ENCODE measurements around the gene TMEM86A.
A peak's percentile ranks its signal among the peaks of the same experiment; 100 is the strongest.

Gene TMEM86A

GRCh38 chr11:18700872-18701271, 2.3 kb downstream of the TMEM86A start:
- no peak for DNase-seq

- no peak for DNase-seq
These were observed 3.1 kb downstream of the TMEM86A start for GRCh38 chr11:18701614-18702216.

DNA sequence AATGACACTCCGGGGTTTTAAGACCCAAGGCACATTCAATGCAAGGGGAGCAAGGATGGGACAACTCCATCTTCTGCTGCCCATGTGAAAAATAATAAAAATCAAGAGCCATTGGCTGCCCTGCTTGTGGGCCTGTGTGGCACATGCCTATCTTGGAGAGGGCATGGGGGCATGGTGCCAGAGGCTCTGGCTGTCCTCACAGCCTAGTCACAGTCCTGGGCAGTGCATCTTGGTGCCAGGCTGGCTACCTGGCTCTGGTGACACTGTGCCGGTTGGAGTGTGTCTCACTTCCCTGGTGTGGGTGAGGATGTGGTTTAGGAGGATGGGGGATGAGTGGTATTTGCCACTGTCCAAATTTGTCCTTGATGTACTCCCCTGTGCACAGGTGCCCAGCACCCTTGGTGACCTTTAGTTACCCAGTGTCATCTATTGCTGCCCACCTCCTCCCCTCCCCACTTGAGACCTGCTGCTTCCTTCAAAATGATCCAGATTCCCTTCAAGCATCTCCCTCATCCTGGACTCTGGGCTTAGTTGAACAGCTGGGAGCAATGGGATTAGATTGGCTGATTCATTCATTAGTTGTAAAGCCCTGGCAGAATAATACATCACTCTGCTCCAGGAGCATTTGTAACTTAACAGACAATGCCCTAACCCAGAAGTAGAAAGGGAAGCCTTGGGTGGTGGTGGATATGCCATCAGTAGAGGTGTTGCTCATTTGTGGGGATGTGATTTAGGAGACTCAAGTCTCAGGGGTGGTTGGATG, 4.6 kb downstream of the TMEM86A start:
- DNase-seq: no peak

DNA sequence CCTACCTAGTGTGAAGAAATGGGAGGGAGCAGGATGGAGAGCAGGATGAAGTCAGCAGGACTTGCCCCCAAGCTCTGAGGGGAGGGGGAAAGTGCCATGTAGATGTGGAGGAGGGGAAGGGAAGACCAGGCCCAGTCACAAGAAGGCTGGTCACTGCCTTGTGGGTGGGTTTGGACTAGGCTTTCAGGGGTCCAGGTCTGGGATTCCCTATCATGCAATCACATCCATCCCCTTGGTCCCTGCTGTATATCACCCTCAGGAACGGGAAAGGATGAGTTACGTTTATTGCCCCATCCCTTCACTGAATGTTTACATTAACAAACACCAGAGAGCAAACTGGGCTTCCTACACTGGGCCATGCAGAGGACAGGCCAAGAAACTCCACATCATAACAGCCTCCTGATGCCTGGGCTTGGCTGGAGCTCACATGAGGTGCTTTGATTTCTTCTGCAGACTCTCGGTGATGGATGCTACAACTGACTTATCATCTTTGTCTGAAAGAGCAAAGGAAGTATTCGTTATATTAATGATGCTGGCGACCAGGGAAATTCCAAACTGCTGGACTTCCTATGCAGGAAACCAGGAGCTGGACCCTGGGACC, 5.6 kb downstream of the TMEM86A start:
- no peak for DNase-seq

- DNase-seq: no peak
These were observed 6.1 kb downstream of the TMEM86A start for GRCh38 chr11:18704698-18705097.

DNA sequence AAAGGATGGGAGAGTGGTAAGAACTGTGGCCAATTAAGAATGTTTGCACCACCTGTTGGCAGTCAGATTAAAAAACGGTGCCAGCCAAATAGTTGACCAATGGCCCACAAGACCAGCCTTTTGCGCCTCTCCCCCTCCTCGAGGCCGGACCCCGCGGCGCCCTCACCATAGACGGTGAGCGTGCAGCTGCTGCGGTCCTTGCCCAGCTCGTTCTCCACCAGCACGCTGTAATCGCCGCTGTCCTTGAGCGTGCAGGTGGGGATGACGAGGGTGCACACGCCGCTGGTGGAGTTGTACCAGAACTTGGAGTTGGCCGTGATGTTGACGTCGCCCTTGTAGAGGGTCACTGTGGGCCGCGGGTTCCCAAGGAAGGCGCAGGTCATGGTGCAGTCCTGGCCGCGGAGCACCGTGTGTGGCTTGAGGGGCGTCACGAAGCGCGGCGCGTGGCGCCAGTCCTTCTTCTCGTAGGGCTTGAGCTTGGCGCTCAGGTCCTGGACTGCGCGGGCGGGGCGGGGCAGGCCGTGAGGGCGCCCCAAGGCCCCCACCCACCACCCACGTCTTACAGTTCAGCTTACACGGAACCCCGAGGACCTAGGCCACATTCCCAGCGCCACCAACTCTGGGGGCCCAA, 7.2 kb downstream of the TMEM86A start:
- DNase-seq: no peak

GRCh38 chr11:18706330-18707243, 8.0 kb downstream of the TMEM86A start:
- no peak for DNase-seq

GRCh38 chr11:18707811-18708340, 9.3 kb downstream of the TMEM86A start:
- no peak for DNase-seq

- no peak for DNase-seq
These were observed 10.8 kb downstream of the TMEM86A start for GRCh38 chr11:18709414-18709813.

- no peak for DNase-seq
These were observed 12.0 kb downstream of the TMEM86A start for GRCh38 chr11:18710545-18710944.

DNA sequence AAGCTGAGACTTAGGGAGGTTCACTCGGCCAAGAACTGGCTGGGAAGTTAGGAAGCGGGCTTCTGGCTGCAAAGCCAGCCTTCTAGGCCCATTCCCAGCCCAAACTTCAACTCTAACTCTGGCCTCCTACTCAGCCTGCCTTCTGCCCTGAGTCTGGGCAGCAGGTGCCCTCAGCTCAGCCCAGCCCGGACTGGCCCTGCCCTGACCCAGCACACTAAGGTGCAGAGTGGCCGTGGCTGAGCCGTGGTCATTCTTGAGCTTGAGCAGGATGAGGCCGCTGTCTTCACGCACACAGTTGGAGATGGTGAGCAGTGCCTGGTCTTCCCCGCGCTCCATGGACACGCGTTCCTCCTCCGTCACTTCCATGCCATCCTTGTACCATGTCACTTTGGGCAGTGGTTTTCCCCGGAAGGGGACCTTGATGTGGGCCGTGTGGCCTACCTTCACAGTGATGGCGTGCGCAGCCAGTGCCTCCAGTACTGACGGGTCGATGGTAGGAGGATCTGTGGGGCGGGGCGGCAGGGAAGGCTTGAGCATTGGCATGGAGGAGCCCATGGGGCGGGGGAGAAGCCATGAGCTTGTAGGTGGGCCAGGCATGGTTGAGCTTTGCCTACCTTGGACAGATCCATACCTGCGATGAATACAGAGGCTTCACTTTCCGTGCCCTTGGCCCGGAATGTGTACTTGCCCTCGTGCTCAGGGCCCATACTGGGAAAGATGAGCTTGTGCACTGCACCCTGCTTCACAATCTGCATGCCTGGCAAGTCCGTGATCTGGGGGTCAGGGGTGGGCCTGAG, 15.3 kb downstream of the TMEM86A start:
- no peak for DNase-seq

DNA sequence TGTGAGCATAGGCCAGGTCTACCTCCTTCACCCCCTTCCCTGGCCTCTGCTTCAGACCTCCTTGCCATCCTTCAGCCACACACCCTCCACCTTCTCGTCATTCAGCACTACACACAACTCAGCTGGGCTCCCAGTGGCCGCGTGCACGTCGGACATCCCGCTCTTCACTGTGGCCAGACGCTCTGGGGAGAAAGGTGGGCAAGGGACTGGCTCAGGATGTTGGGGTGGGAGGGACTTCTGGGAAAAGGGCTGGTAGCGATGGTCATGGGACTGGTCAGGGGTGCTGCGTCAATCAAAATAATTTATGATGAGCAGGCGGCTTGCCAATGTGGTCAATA, 15.8 kb downstream of the TMEM86A start:
- no peak for DNase-seq

DNA sequence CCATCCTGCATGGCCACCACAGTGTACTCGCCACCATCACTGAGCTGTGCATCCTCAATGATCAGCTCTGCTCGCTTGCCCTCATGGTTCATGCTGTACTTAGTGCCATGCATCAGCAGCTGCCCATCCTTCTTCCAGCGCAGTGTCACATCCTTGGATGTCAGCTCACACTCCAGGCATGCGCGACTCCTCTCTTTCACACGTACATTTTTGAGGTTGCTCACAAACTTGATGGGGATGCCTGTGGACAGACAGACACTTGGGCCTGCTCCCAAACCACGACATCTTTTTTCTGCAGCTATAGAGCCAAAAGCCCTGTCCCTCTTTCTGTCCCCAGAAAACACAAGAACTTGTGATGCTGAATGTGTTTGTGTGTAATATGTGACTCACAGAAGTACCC, 16.9 kb downstream of the TMEM86A start:
- DNase-seq: no peak

DNA sequence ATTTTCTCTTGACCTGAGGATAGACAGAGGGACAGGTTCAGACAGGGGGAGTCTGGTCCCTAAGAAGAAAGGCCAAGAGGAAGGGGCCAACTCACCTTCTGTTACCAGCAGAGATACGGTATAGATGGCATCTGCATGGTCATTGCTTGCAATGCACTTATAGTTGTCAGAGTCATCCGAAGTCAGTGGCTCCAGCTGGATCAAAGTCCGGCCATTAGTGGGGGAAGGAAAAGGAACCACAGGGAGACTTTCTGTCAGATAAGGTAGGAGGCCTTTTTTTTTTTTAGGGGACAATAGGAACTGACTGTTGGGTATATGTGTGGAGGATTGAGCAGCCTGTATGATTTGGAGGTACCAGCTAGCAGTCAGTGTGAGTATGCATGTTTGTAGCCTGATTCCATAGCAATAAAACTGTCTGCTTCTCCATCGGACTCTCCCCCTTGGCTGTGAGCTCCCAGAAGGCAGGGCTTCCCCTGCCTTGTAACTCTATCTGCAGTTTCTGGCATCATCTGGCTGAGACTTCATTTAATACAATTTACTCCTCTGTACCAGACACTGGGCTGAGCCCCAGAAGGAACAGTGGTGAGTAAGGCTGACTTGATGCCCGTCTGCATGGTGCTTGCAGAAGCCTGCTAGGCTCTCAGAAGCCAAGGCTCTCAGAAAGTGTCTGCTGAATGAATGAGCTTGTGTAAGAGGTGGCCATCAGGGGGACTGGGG, 21.7 kb downstream of the TMEM86A start:
- DNase-seq: peak; percentile 4

DNA sequence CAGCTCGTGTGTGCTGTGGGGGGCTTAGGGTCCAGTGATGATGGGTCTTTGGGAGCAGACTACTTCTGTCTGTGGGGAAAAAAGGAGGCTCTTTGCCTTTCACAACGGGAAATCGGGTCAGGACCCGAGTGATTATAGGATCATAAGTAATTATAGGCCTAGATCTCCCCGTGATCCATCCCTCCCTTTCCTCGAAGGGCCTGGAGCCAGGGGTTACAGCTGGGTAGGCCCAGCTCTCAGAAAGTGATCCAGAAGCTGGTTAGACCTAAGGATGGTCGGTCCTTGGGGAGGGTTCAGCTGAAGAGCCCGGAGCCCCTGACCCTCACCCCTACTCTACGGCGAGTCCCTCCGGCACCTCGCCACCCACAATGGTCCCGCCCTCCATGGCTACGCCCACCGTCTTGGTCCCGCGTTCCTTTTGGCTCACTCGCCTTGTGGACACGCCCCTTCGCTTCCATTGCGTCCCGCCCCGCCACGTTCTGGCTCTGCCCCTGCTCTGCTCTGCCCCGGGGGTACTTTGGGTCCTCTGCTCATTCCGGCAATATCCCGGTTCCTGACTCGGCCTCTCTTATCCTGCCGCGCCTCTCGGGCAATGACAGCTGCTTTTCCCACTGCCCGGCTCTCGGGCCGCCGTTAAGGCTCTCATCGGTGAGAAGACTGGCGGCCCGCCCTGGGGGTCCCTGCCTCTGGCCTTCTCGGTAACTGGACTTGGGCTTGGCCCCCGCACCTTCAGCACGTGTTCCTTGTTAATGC, 22.4 kb downstream of the TMEM86A start:
- peak; percentile 41 for DNase-seq

GRCh38 chr11:18721561-18722292, 23.1 kb downstream of the TMEM86A start:
- peak; percentile 38 for DNase-seq

DNA sequence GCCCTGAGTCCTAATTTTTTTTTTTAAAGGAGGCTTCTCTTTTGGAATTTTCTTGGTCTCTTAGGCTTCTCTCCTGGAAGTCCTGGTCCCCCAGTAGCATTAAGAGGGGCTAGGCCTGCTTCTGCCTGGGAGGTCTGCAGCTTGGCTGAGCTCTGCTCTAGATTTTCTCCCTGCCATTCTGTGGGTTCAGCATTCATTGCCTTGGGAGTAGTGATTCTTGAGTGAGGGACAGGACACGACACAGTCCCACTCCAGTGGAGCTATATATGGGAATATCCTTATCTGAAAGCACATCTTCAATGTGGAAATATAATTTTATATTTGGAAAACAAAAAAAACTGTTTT, 23.7 kb downstream of the TMEM86A start:
- no peak for DNase-seq

DNA sequence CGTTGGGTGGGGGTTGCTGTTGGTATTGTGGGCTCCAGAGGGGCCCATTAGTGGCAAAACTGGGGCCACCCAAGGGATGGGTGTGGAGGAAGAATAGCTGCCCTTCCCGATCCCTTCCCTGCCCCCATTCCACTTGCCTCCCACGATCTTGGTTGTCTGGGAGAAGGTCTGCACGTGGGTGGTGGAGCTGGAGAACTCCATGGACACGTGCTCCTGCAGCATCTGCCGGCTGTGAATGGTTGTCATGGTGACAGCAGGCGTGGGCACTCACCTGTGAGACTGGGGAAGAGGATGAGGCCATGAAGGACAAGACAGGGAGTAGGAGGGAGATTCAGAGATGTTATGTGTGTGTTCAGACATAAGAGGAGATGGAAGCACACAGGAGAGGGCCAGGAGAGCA, 25.4 kb downstream of the TMEM86A start:
- no peak for DNase-seq

DNA sequence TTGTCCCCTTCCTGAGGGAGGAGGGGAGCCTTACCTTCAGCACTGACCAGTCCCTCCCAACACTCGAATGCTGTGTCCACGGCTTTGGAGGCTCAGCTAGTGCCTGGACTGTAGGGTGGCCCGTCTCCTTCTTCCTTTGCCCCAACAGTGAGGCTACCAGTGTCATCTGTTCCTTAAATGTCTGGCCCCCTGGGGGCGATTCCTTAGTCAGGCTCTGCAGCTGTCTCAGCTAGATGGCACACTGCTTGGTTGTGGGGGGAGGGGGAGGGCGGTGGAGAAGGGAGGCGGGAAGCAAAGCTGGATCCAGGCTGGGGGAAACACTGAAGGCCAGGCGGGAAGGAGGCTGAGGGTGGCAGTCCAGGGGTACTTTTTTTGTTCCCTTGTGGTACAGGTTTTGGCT, 27.5 kb downstream of the TMEM86A start, which contains the start of gene IGSF22:
Gene IGSF22 (minus strand): TSS at position 149 of the 400 bp plus-strand sequence. CDS start 1,952 bp downstream, outside the sequence.
- no peak for DNase-seq
